ENCODE results near the gene DOHH.

The DOHH gene

GRCh38 chr19:3459965-3460582, 40.4 kb downstream of the DOHH start:
- H3K9me3 Mint-ChIP-seq, result no peaks in the 10 kb centered on the region
- H3K4me1 Mint-ChIP-seq, result peaks cover 34% of the 10 kb centered on the region
- peaks cover 48% of the 10 kb centered on the region for H3K27me3 Mint-ChIP-seq (ENCODE audit: low read depth, poor library complexity)
- no peak overlapping the region for H3K27ac Mint-ChIP-seq
- TF ChIP-seq CTCF (IDR thresholded peaks at IDR 0.05), result no peak
- no peak for DNase-seq
- H3K36me3 Mint-ChIP-seq (ENCODE audit: low read depth), result no peaks in the 10 kb centered on the region
- H3K4me3 Mint-ChIP-seq, result no peak overlapping the region

- no peak for TF ChIP-seq CTCF (IDR thresholded peaks at IDR 0.05)
- peaks cover 40% of the 10 kb centered on the region for H3K27me3 Mint-ChIP-seq (ENCODE audit: low read depth, poor library complexity)
- H3K9me3 Mint-ChIP-seq, result no peaks in the 10 kb centered on the region
- peaks cover 30% of the 10 kb centered on the region for H3K4me1 Mint-ChIP-seq
- no peaks in the 10 kb centered on the region for H3K36me3 Mint-ChIP-seq (ENCODE audit: low read depth)
- no peak overlapping the region for H3K27ac Mint-ChIP-seq
- DNase-seq, result peak; percentile 50
- peak overlapping the region; percentile 54 for H3K4me3 Mint-ChIP-seq
Measured at GRCh38 chr19:3459089-3459881, 41.2 kb downstream of the DOHH start.

- no peak overlapping the region for H3K27ac Mint-ChIP-seq
- peaks cover 35% of the 10 kb centered on the region for H3K27me3 Mint-ChIP-seq (ENCODE audit: low read depth, poor library complexity)
- DNase-seq, result no peak
Measured at GRCh38 chr19:3458229-3459088, 42.0 kb downstream of the DOHH start.

GRCh38 chr19:3457528-3458228, 42.8 kb downstream of the DOHH start:
- TF ChIP-seq CTCF (IDR thresholded peaks at IDR 0.05), result no peak
- Mint-ChIP-seq H3K27ac (no peak overlapping the region), H3K9me3 (no peaks in the 10 kb centered on the region), H3K4me3 (no peak overlapping the region), H3K4me1 (peaks cover 26% of the 10 kb centered on the region), H3K36me3 (ENCODE audit: low read depth) (peaks cover 4% of the 10 kb centered on the region), H3K27me3 (ENCODE audit: low read depth, poor library complexity) (peaks cover 29% of the 10 kb centered on the region)
- DNase-seq, result no peak

More at GRCh38 chr19:3458229-3459088, 42.0 kb downstream of the DOHH start:
- H3K36me3 Mint-ChIP-seq (ENCODE audit: low read depth), result no peaks in the 10 kb centered on the region
- H3K4me1 Mint-ChIP-seq, result peaks cover 30% of the 10 kb centered on the region
- H3K9me3 Mint-ChIP-seq, result no peaks in the 10 kb centered on the region
- no peak for TF ChIP-seq CTCF (IDR thresholded peaks at IDR 0.05)
- H3K4me3 Mint-ChIP-seq, result peak overlapping the region; percentile 54

- H3K36me3 Mint-ChIP-seq (ENCODE audit: low read depth), result peaks cover 4% of the 10 kb centered on the region
- H3K4me3 Mint-ChIP-seq, result no peak overlapping the region
- peaks cover 23% of the 10 kb centered on the region for H3K4me1 Mint-ChIP-seq
- no peaks in the 10 kb centered on the region for H3K9me3 Mint-ChIP-seq
- H3K27ac Mint-ChIP-seq, result no peak overlapping the region
- TF ChIP-seq CTCF (IDR thresholded peaks at IDR 0.05), result no peak
- H3K27me3 Mint-ChIP-seq (ENCODE audit: low read depth, poor library complexity), result peaks cover 23% of the 10 kb centered on the region
- no peak for DNase-seq
Measured at GRCh38 chr19:3456925-3457527, 43.4 kb downstream of the DOHH start.

Data from nephron progenitor cell (in vitro differentiated cells).